ENCODE data around the gene NANS. TPM values are rescaled to one million over a fixed set of nuclear protein-coding genes. Genes with fewer than 3 reads are reported as not detected.

The NANS gene
- total RNA-seq, 1 donor from 2014 or later = 43.9 TPM

GRCh38 chr9:98092613-98092931, 36.0 kb downstream of the NANS start:
- no peak overlapping the region for H3K27ac Mint-ChIP-seq (ENCODE audit: unreplicated experiment)
- no peak for DNase-seq (ENCODE audit: extremely low spot score, unreplicated experiment)
- H3K27me3 Mint-ChIP-seq (ENCODE audit: unreplicated experiment) = peaks cover 2% of the 10 kb centered on the region
- no peaks in the 10 kb centered on the region for H3K4me1 Mint-ChIP-seq (ENCODE audit: unreplicated experiment)
- H3K36me3 Mint-ChIP-seq (ENCODE audit: unreplicated experiment) = no peaks in the 10 kb centered on the region
- no peaks in the 10 kb centered on the region for H3K9me3 Mint-ChIP-seq (ENCODE audit: unreplicated experiment)
- H3K4me3 Mint-ChIP-seq (ENCODE audit: unreplicated experiment) = no peak overlapping the region
- no peak for TF ChIP-seq CTCF (IDR thresholded peaks at IDR 0.05)

- no peaks in the 10 kb centered on the region for H3K36me3 Mint-ChIP-seq (ENCODE audit: unreplicated experiment)
- H3K27ac Mint-ChIP-seq (ENCODE audit: unreplicated experiment) = no peak overlapping the region
- DNase-seq (ENCODE audit: extremely low spot score, unreplicated experiment) = no peak
- H3K27me3 Mint-ChIP-seq (ENCODE audit: unreplicated experiment) = peaks cover 2% of the 10 kb centered on the region
- no peak for TF ChIP-seq CTCF (IDR thresholded peaks at IDR 0.05)
- H3K4me1 Mint-ChIP-seq (ENCODE audit: unreplicated experiment) = no peaks in the 10 kb centered on the region
- H3K9me3 Mint-ChIP-seq (ENCODE audit: unreplicated experiment) = no peaks in the 10 kb centered on the region
- H3K4me3 Mint-ChIP-seq (ENCODE audit: unreplicated experiment) = no peak overlapping the region
Observed at GRCh38 chr9:98094316-98094715, 37.8 kb downstream of the NANS start.

DNA sequence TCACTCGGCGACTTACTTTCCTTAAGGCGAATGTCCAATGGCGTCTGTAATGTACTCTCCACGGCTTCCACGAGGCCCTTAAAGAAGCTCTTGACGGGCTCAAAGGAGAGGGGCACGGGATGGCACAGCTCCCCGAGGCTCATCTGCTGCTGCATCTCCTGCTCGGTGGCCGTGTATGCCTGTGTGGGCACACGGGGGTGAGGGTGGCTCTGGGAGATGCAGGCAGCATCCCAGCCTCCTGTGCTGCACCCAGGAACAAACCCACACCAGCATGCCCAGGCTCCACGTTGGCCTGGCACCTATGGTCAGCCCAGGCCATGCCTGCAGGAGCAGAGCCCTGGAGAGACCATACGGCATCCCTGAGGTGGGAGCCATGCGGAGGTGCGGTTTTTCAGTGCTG, 38.3 kb downstream of the NANS start:
- no peaks in the 10 kb centered on the region for H3K4me1 Mint-ChIP-seq (ENCODE audit: unreplicated experiment)
- TF ChIP-seq CTCF (IDR thresholded peaks at IDR 0.05) = no peak
- no peak overlapping the region for H3K4me3 Mint-ChIP-seq (ENCODE audit: unreplicated experiment)
- no peaks in the 10 kb centered on the region for H3K9me3 Mint-ChIP-seq (ENCODE audit: unreplicated experiment)
- DNase-seq (ENCODE audit: extremely low spot score, unreplicated experiment) = no peak
- H3K27me3 Mint-ChIP-seq (ENCODE audit: unreplicated experiment) = peaks cover 2% of the 10 kb centered on the region
- no peak overlapping the region for H3K27ac Mint-ChIP-seq (ENCODE audit: unreplicated experiment)
- no peaks in the 10 kb centered on the region for H3K36me3 Mint-ChIP-seq (ENCODE audit: unreplicated experiment)

GRCh38 chr9:98095401-98095800, 38.9 kb downstream of the NANS start:
- Mint-ChIP-seq H3K4me3 (ENCODE audit: unreplicated experiment) (no peak overlapping the region), H3K4me1 (ENCODE audit: unreplicated experiment) (no peaks in the 10 kb centered on the region)
- DNase-seq (ENCODE audit: extremely low spot score, unreplicated experiment) = no peak

DNA sequence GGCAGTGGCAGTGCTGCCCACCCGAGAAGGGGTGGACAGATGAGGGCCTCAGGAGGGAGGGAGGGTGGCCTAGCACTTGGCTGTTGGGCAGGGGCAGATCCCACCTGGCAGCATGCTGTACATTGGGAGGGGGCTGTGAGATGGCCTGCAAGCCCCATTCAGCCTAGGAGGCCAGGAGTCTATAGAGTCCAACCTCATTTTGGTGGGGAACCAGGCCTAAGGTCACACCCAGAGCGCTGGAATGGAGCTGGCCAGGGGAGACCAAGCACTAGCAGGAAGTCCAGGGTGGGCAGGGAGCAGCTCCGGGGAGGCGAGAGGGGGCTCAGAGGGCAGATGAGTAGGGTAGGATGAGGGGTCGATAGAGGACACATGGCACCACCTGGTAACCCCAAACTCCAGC, 39.6 kb downstream of the NANS start:
- Mint-ChIP-seq H3K27ac (ENCODE audit: unreplicated experiment) (no peak overlapping the region), H3K9me3 (ENCODE audit: unreplicated experiment) (no peaks in the 10 kb centered on the region), H3K27me3 (ENCODE audit: unreplicated experiment) (peaks cover 2% of the 10 kb centered on the region), H3K36me3 (ENCODE audit: unreplicated experiment) (no peaks in the 10 kb centered on the region), H3K4me1 (ENCODE audit: unreplicated experiment) (no peaks in the 10 kb centered on the region), H3K4me3 (ENCODE audit: unreplicated experiment) (no peak overlapping the region)
- DNase-seq (ENCODE audit: extremely low spot score, unreplicated experiment) = no peak
- TF ChIP-seq CTCF (IDR thresholded peaks at IDR 0.05) = no peak

More at GRCh38 chr9:98095401-98095800, 38.9 kb downstream of the NANS start:
- no peak for TF ChIP-seq CTCF (IDR thresholded peaks at IDR 0.05)
- Mint-ChIP-seq H3K9me3 (ENCODE audit: unreplicated experiment) (no peaks in the 10 kb centered on the region), H3K27me3 (ENCODE audit: unreplicated experiment) (peaks cover 2% of the 10 kb centered on the region), H3K36me3 (ENCODE audit: unreplicated experiment) (no peaks in the 10 kb centered on the region), H3K27ac (ENCODE audit: unreplicated experiment) (no peak overlapping the region)

Data from osteocyte (in vitro differentiated cells).